GM18505 (cell line): ENCODE data around the gene TACC2.

Experiments
- ATAC-seq: cut with Tn5 transposase; IDR thresholded peaks from one replicate; pipeline ENCODE4 v1.9.1; 2021; ENCODE audit not compliant: unreplicated experiment
- POLR2A ChIP-seq: IDR thresholded peaks from 4 replicates; pipeline ENCODE4 v1.6.1; 2011; ENCODE audit warnings: borderline replicate concordance; ENCODE audit not compliant: insufficient read depth, insufficient read length; ENCODE audit errors: extremely low read depth

Gene TACC2

DNA sequence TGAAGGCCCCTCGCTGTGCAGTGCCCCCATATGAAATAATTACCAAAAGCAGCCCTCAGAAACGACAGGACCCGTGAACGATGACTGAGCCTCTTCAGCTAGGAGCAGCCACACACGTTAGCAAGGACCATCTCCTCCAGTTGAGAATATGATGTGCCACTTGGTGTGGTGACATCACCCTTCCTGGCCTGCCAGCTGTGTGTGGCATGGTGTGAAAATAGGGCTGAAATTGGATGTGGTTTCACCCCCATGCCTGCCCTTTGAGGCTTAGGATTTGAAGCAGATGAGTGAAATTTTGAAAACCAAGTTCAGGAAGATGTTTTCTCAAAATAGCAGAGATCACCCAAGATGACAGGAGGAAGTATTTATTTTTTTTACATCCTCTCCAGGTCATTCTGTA, 233.0 kb downstream of the TACC2 start:
- no peak for TF ChIP-seq POLR2A
- ATAC-seq = no peak

DNA sequence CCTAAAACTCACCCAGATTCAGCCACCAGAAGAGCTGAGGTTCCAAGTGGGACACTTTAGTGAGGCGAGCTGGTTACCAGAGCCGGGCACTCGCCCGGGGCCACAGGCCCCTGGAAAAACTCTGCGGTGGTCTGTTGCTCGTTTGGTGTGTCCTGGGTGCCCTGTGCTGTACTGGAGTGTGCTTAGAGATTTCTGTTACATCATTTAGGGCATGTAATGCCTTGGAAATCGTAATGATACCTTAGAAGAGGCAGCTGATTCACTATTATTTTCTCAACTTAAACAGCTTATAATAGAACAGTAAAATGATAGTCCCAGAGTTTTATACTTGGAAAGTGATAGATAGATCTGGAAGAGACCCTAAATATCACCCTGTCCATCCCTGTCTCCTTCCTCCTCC, 233.7 kb downstream of the TACC2 start:
- TF ChIP-seq POLR2A = no peak
- no peak for ATAC-seq

DNA sequence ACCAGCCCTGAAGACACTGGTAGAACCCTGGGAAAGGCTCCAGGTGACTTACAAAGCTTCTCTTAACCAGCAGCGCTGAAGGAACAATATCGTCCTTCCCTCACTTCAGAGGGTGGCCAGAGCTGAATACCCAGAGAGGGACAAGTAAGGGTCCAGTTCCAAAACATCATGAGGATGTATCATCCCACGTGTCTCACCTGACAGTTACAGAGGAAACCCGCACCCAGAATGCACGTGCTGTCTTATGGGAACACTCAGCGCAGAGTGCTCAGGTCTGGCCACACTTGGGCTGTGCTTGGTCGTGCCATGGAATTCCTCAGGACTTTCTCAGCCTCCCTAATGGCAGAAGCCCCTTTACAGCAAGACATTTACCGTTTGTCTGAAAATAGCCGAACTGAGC, 235.2 kb downstream of the TACC2 start:
- no peak for TF ChIP-seq POLR2A
- ATAC-seq = no peak

DNA sequence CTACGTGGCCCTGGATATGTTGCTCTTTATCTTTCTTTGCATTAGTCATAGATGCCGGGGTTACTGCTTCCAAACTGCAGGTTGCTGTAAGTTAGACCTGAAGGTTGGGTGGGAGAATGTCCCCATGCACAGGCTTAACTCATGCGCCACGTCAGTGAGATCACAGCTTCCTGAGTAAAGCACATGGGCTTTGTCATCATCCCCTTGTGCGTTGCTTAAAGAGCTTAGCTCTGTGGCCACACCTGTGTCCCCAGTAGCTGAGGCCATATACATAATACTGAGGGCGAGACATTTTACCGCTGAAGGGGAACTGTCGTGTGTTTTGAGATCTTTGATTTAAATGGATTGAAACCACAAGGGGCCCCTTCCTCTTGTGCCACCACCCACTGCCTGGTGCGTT, 236.4 kb downstream of the TACC2 start:
- ATAC-seq = no peak
- no peak for TF ChIP-seq POLR2A

DNA sequence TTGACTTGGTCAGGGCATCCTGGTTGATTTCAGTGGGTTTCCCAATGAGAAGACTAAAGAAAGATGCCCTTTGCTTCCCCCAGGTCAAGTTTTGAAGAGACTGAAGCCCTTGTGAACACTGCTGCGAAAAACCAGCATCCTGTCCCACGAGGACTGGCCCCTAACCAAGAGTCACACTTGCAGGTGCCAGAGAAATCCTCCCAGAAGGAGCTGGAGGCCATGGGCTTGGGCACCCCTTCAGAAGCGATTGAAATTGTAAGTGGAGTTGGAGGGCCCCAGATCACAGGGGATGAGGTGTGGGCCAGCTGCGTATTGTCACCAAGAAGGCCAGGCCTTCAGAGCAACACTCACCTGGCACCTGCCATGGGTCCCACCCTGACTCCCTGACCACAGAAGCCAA, 238.8 kb downstream of the TACC2 start:
- no peak for ATAC-seq

DNA sequence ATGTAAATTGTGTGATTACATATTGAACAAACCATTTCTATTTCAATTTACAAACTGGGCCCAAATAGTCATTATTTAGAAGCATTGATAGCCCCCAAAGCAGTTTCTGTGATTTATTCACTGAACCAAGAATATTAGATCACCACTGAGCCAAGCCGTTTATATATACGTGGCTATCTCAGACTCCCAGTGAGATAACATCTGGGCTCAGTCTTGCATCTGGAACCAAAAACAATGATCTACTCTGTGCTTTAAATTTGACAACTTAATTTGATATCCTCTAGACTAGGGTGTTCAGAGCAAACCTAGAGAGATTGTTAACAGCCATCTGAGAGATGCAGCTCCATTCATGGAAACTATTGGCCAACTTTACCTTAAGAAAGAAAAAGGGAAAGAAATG, 240.7 kb downstream of the TACC2 start:
- TF ChIP-seq POLR2A = no peak

More for the DNA sequence above, 238.8 kb downstream of the TACC2 start:
- no peak for TF ChIP-seq POLR2A

DNA sequence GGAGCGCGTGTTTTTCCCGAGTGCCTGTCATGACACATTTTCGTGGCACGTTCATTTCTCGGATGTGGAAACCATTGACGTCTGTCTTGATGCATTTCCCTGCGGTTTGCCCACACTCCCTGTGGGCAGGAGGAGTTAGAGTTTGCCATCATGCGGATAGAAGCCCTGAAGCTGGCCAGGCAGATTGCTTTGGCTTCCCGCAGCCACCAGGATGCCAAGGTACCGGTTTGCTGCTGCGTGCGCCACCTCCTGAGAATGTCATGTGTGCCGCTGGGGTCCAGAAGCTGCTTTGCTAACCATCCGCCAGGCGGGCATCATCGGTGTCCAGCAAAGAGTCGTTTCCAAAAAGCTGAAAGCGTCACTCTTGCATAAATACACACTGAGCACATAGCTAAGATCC, 241.3 kb downstream of the TACC2 start:
- no peak for TF ChIP-seq POLR2A
- ATAC-seq = no peak

More for the DNA sequence above, 240.7 kb downstream of the TACC2 start:
- ATAC-seq = no peak

DNA sequence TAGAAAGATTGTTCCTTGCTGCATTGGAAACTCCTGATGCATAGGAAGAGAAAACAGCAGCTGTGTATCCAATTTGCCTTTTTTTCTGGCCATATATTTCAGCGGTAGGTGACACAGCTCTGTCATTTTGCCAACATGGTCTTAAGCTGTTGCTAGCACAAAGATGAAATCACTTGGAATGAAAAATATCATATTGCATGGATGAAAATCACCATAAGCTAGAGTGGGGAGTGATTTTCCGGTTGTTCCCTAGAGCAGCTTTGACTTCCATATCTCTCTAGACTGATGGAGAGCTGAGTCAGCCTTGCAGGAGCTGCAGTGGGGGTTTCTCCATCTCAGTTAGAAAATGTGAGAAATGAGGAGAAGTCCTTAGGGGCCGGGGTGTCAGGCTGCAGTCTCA, 243.8 kb downstream of the TACC2 start:
- ATAC-seq = no peak
- no peak for TF ChIP-seq POLR2A

DNA sequence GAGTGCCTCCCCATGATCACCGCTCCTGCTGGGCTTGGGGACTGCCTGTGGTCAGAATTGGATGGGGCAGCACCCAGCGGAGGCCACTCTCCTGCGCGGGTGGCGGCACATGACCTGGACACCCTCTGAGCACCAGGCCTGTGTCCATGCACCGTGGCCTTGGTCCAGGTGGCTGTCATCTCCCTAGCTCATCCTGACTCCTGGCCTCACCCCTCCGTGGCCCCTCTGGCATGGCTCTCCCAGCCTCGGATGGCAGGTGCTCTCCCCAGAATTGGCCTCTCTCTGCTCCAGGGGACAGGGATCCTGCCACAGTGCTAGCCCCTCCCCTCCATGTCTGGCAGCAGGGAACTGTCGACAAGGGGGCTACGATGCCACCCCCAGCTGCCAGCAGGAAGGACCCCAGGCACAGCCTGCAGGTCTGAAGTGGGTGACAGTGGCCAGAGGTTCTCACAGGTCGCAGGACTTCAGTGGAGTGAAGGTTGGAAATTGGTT, 244.9 kb downstream of the TACC2 start:
- TF ChIP-seq POLR2A = no peak
- no peak for ATAC-seq

DNA sequence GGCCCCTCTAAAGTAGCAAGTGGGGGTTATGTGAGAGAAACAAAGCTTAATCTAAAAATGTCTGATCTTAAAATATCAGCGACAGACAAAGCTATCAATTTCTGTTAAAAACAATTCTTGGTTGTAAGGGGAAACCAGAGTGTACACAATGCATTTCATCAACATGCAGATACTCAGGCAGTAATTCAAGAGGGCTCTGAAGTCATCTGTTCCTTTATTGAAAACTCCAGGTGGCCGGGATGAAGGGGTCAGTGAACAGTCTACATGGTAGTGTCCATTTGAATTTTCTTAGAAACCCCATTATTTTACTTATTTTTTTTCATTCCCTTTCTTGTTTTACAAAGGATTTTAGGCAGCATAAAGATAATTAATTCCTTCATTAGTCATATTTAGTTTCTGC, 245.5 kb downstream of the TACC2 start:
- TF ChIP-seq POLR2A = no peak
- no peak for ATAC-seq

DNA sequence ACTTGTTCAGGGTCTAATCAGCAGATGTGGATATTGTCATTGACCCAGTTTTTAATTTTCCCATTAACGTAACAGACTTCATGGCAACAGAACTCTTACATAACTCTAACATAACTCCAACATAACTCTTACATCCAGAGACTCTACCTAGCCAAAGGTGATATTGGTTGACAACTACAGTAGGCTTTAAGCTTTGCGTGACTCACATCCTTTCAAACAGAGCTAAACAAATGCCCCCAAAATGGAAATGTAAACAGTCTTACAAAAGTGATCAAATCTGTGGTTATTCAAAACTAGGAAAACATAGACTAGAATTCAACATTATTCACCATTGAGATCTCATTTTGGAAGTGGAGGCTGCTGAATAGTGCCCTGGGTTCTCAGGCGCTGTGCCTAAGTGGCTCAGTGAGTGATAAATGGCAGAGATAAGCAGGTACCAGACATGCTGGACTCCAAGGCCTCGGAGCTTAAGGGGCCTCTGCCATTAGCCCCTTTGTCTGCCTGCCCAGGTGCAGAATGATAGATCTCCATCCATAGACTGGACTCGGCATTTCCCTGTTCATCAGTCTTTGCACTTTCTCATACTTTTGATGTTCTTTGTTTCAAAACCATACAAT, 247.8 kb downstream of the TACC2 start:
- ATAC-seq = no peak
- TF ChIP-seq POLR2A = no peak

DNA sequence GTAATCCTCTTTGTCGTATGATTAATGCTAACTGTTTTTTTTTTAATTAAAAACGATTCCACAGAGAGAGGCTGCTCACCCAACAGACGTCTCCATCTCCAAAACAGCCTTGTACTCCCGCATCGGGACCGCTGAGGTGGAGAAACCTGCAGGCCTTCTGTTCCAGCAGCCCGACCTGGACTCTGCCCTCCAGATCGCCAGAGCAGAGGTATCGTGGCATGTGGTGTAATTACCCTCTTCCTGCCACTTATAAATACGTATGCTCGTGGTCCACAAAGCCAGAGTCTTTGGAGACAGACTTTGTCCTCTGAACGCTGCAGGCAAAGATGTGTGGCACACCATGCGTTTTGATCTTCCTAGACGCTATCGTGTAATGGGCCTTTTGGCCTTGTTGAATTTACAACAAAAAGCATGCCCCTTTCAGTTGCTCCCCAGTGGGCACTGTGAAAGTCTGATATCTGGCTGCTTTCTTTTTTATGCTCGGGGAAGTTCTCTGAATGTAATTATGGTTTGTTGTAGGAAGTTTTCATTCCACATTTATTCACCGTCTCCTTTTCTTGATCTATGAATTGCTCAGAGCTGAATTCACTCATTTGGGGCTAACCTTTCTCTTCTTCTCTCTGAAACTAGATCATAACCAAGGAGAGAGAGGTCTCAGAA, 248.5 kb downstream of the TACC2 start:
- no peak for TF ChIP-seq POLR2A
- no peak for ATAC-seq

DNA sequence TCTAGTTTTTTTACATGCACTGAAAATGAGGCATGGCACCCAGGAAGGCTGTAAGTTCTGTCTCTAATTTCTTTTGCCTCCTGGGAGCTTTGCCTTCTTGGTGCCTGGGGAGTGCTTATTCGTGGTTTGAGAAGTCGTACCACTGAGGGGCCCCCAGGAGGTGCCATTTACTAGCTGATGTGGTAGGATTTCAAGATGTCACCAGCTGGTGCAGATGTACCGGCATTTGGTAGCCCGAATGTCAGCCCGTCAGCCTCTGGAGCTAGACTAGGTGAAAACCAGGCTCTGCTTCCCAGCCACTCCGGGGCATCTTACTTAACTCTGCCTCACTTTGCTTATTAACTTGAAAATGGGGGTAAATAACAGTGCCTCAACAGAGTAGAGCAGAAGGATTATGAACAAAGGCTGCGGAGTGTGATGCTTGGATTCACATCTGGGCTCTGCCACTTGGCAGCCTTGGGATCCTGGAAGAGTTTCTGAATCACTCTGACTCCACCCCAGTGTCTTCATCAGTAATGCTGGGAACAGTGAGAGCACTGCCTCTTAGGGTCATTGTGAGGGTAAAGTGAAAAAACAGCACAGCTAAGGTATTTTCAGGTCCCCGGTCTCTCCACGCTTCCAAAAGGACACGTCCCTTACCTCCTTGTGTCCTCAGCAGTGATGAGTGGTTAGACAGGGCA, 250.8 kb downstream of the TACC2 start:
- TF ChIP-seq POLR2A = no peak
- no peak for ATAC-seq

DNA sequence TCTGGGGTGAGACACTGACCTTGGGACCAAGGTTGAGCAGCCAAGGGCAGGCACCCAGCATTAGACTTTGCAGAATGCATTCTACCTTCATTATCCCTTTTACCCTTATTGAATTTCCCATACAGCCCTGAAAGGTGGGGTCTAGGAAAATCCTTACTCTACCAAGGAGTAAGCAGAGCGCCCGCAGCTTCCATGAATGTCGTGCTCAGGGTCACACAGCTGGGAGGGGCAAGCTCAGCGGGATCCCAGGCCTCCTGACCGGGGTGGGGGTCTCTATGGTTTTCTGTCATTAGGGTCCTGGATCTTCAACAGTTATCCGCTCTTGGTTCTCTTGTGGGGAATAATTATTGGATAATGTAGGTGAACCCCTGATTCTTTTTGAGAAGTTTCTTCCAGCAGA, 251.4 kb downstream of the TACC2 start:
- TF ChIP-seq POLR2A = no peak
- no peak for ATAC-seq
